NCI-H446 treated with DMSO at 0.1 percent for 48 hours (cell line): Measurements from ENCODE around the gene SLC49A4.

Experiments
- DNase-seq: peaks from one replicate; lab custom pipeline; 2025; lab: John Stamatoyannopoulos, UW

The SLC49A4 gene

GRCh38 chr3:122859021-122859805, 64.3 kb downstream of the SLC49A4 start:
- no peak for DNase-seq

GRCh38 chr3:122862381-122862780, 67.5 kb downstream of the SLC49A4 start:
- DNase-seq = peak; percentile 13

- DNase-seq = no peak
These were observed 69.6 kb downstream of the SLC49A4 start for GRCh38 chr3:122864498-122864897.

- no peak for DNase-seq
These were observed 73.5 kb downstream of the SLC49A4 start for GRCh38 chr3:122868322-122868721.

- DNase-seq = no peak
These were observed 79.1 kb downstream of the SLC49A4 start for GRCh38 chr3:122873741-122874515.

- no peak for DNase-seq
These were observed 80.8 kb downstream of the SLC49A4 start for GRCh38 chr3:122875547-122876127.

GRCh38 chr3:122880173-122880572, 85.3 kb downstream of the SLC49A4 start:
- DNase-seq = no peak

- no peak for DNase-seq
These were observed 85.8 kb downstream of the SLC49A4 start for GRCh38 chr3:122880624-122881023.

- no peak for DNase-seq
These were observed 87.6 kb downstream of the SLC49A4 start for GRCh38 chr3:122882361-122882947.

- DNase-seq = no peak
These were observed 91.4 kb downstream of the SLC49A4 start for GRCh38 chr3:122886251-122886650.

GRCh38 chr3:122886946-122887345, 92.1 kb downstream of the SLC49A4 start:
- DNase-seq = no peak

- DNase-seq = peak; percentile 91
These were observed 95.3 kb downstream of the SLC49A4 start for GRCh38 chr3:122890077-122890719.

GRCh38 chr3:122890720-122891220, 95.9 kb downstream of the SLC49A4 start:
- peak; percentile 68 for DNase-seq

- peak; percentile 23 for DNase-seq
These were observed 97.5 kb downstream of the SLC49A4 start for GRCh38 chr3:122892118-122892960.

GRCh38 chr3:122893282-122893681, 98.4 kb downstream of the SLC49A4 start:
- DNase-seq = no peak

GRCh38 chr3:122893754-122894668, 99.1 kb downstream of the SLC49A4 start:
- DNase-seq = no peak

GRCh38 chr3:122898298-122898697, 103.4 kb downstream of the SLC49A4 start:
- DNase-seq = no peak

GRCh38 chr3:122902326-122902725, 107.5 kb downstream of the SLC49A4 start:
- no peak for DNase-seq

- DNase-seq = no peak
These were observed 108.3 kb downstream of the SLC49A4 start for GRCh38 chr3:122903171-122903570.

- no peak for DNase-seq
These were observed 112.6 kb downstream of the SLC49A4 start for GRCh38 chr3:122907471-122907870.
